Astrocyte of the spinal cord (primary cell): ENCODE measurements around the gene HMGB3.

Source experiments
- DNase-seq: peaks from one replicate; pipeline ENCODE4 v3.0.0; 2011; ENCODE audit warnings: low read depth, low spot score
- H3K4me3 ChIP-seq: 2 replicates; pipeline ENCODE4 v1.5.1; 2011; ENCODE audit warnings: low read depth, mild to moderate bottlenecking, low read length, moderate library complexity
- CTCF ChIP-seq: IDR thresholded peaks from 2 replicates; pipeline ENCODE4 v1.5.1; 2012; ENCODE audit warnings: low read depth, mild to moderate bottlenecking, low read length, inconsistent platforms
- in situ Hi-C: cut with HindIII; loops from 2 replicates; pipeline ENCODE4 v1.10.0; 2017; ENCODE audit warnings: low sequenced_read_pairs

HMGB3 gene

GRCh38 chrX:151006410-151007109 is 23.4 kb downstream of the HMGB3 start:
- no peak overlapping the region for H3K4me3 ChIP-seq
- DNase-seq: no peak
- in situ Hi-C loops: no loop called here
- TF ChIP-seq CTCF: no peak

GRCh38 chrX:151009582-151009981 is 26.4 kb downstream of the HMGB3 start:
- no peak for DNase-seq
- no peak for TF ChIP-seq CTCF
- in situ Hi-C loops: no loop called here
- H3K4me3 ChIP-seq: no peak overlapping the region

- no peak for DNase-seq
- no peak for TF ChIP-seq CTCF
- in situ Hi-C loops: no loop called here
- H3K4me3 ChIP-seq: no peak overlapping the region
These were observed 30.1 kb downstream of the HMGB3 start for GRCh38 chrX:151013164-151013743.

GRCh38 chrX:151015684-151016083 is 32.5 kb downstream of the HMGB3 start:
- no peak for DNase-seq
- TF ChIP-seq CTCF: no peak
- no peak overlapping the region for H3K4me3 ChIP-seq
- in situ Hi-C loops: no loop called here

- in situ Hi-C loops: no loop called here
- TF ChIP-seq CTCF: no peak
- no peak for DNase-seq
These were observed 36.7 kb downstream of the HMGB3 start for GRCh38 chrX:151019856-151020255.

GRCh38 chrX:151030845-151031244 is 47.7 kb downstream of the HMGB3 start:
- in situ Hi-C loops: no loop called here
- H3K4me3 ChIP-seq: no peak overlapping the region
- no peak for DNase-seq
- no peak for TF ChIP-seq CTCF

More at GRCh38 chrX:151019856-151020255, 36.7 kb downstream of the HMGB3 start:
- H3K4me3 ChIP-seq: no peak overlapping the region
